SIG-M5 treated with dmso at 0.1 percent for 504 hours (cell line): ENCODE results near the gene OTOL1.

Source experiments
- DNase-seq: peaks from one replicate; lab custom pipeline; 2025; ENCODE audit not compliant: unreplicated experiment; lab: John Stamatoyannopoulos, UW

OTOL1 gene

GRCh38 chr3:161540594-161540993 is 44.0 kb downstream of the OTOL1 start:
- no peak for DNase-seq

- DNase-seq, result no peak
Observed at GRCh38 chr3:161545824-161546223, 49.2 kb downstream of the OTOL1 start.

GRCh38 chr3:161548301-161548700 is 51.7 kb downstream of the OTOL1 start:
- DNase-seq, result no peak

- DNase-seq, result no peak
Observed at GRCh38 chr3:161549261-161549660, 52.7 kb downstream of the OTOL1 start.

GRCh38 chr3:161550491-161551195 is 54.0 kb downstream of the OTOL1 start:
- DNase-seq, result no peak

GRCh38 chr3:161551697-161552096 is 55.1 kb downstream of the OTOL1 start:
- DNase-seq, result no peak

GRCh38 chr3:161552984-161553560 is 56.5 kb downstream of the OTOL1 start:
- DNase-seq, result no peak
